ENCODE data around the gene DVL1. TPM values are rescaled to one million over a fixed set of nuclear protein-coding genes. Genes with fewer than 3 reads are reported as not detected.

DVL1 gene
- total and polyA plus RNA-seq, 9 of the 15 experiments (the other 6 are each of a cell fraction or from before 2014, with no cell fraction given): 0.62 to 135 (median 24.3) TPM

DNA sequence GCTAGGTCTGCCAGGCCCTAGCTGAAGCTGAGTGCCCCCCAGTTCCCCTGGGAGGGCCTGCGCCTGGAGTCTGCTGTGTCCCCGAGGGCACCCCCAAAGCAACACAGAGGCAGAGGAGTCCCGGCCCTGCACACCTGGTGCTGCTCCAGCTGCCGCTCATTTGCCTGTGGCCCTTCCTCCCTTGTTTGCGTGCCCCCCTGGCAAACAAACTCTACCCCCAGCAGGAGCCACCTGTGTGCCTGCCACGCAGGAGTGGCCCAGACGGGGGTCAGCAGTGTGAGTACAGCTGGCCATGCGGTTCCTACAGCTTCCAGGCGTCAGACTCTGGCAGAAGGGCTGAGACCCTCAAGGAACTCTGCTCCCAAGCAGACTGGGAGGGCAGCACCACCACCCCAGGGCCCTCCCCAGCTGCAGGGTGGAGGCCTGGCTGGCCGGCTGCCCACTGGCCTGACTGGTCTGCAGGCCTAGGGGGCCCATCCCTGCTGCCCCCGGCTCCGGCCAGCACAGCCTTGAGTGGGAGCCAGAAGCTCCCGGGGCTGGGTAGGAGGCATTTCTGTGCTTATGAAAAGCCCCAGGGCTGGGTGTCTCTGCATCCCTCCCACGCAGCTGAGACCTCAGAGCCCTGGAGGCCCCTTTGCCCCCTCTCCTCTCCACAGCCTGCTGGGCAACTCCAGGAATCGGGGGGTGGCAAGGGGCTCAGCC, 18.7 kb downstream of the DVL1 start:
- peaks cover 6% of the 10 kb centered on the region for H3K9me3 ChIP-seq (replicated peaks; ENCODE audit: control insufficient read depth, insufficient read depth, low read depth, low read length)
- intact Hi-C loops (cut with micrococcal nuclease) (no loop called here), in situ Hi-C loops (cut with MboI) (no loop called here)
- peaks cover 4% of the 10 kb centered on the region for H3K9me1 ChIP-seq (ENCODE audit: control insufficient read depth, insufficient read depth, low read length)
- DNase-seq (ENCODE audit: extremely low read depth in 1 of 4, low spot score in 3 of 4): no peak
- ATAC-seq: no peak
- 51% methylated on average over 14 of the region's 15 CpGs for WGBS (ENCODE audit: insufficient coverage, low coverage, missing lambda C conversion rate)
- no peak for FAIRE-seq
- H3K4me2 ChIP-seq (ENCODE audit: insufficient read depth, low read length): no peak overlapping the region
- peak overlapping the region in 1 of 2 experiments; percentile 55; a peak in 1 of 4 replicates for H3K9ac ChIP-seq (ENCODE audit: insufficient read depth in 1 of 2, low read depth in 2 of 2, low read length in 2 of 2)
- H3K4me3 ChIP-seq: no peak overlapping the region
- H3K79me2 ChIP-seq (ENCODE audit: control insufficient read depth, insufficient read depth, low read length): peaks cover 10% of the 10 kb centered on the region
- H3K27ac ChIP-seq (ENCODE audit: extremely low read depth, low read depth, low read length): no peak overlapping the region
- peaks cover 5 to 94% of the 10 kb centered on the region in 2 experiments; a peak in 4 of 5 replicates for H3K4me1 ChIP-seq (replicated peaks in 1 of 2; ENCODE audit: control insufficient read depth in 2 of 2, insufficient read depth in 2 of 2, low read length in 2 of 2)
- ChIA-PET CTCF (ENCODE audit: low intra/inter-chr PET ratio) (no interaction called here), POLR2A (interaction anchor here (0.5 to 1.5 kb wide), 5 partner anchors 10 to 39 kb away, joined by 3 to 4 read pairs (median 3); no protein-coding TSS in a partner anchor)
- H3K27me3 ChIP-seq (ENCODE audit: control insufficient read depth in 2 of 2, insufficient read depth in 2 of 2, low read length in 2 of 2): no peaks in the 10 kb centered on the region
- BruUV-seq (replicated peaks): no TSS peak
- H4K20me1 ChIP-seq (replicated peaks; ENCODE audit: control insufficient read depth, insufficient read depth, low read length): peaks cover 12% of the 10 kb centered on the region; the same call in 1 of the 2 replicates
- no peak overlapping the region for H2AFZ ChIP-seq (ENCODE audit: low read depth, low read length)
- peaks cover 27% of the 10 kb centered on the region; the same call in 1 of the 3 replicates for H3K36me3 ChIP-seq (ENCODE audit: control insufficient read depth, insufficient read depth, low read length)
- TF ChIP-seq NFIC (IDR thresholded peaks at IDR 0.05) (no peak), RFX5 (IDR thresholded peaks at IDR 0.05; ENCODE audit: low read depth, low read length) (no peak), HNRNPLL (IDR thresholded peaks at IDR 0.05; ENCODE audit: low read depth, low read length, poor library complexity, severe bottlenecking) (no peak), NEUROD1 (IDR thresholded peaks at IDR 0.05; ENCODE audit: borderline replicate concordance, low read depth, low read length, partially characterized antibody) (no peak), JUNB (CRISPR knock-in tag; conservative IDR thresholded peaks at IDR 0.05) (no peak), NFE2L1 (tag; IDR thresholded peaks at IDR 0.05; ENCODE audit: borderline replicate concordance, low read depth) (no peak), PYGO2 (tag; IDR thresholded peaks at IDR 0.05) (no peak), NONO (IDR thresholded peaks at IDR 0.05; ENCODE audit: low read depth in 2 of 2, low read length in 1 of 2) (no peak)
- TF ChIP-seq, protein P1, sequence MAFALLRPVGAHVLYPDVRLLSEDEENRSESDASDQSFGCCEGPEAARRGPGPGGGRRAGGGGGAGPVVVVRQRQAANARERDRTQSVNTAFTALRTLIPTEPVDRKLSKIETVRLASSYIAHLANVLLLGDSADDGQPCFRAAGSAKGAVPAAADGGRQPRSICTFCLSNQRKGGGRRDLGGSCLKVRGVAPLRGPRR (CRISPR knock-in tag; IDR thresholded peaks at IDR 0.05): no peak
- TF ChIP-seq, protein P2, sequence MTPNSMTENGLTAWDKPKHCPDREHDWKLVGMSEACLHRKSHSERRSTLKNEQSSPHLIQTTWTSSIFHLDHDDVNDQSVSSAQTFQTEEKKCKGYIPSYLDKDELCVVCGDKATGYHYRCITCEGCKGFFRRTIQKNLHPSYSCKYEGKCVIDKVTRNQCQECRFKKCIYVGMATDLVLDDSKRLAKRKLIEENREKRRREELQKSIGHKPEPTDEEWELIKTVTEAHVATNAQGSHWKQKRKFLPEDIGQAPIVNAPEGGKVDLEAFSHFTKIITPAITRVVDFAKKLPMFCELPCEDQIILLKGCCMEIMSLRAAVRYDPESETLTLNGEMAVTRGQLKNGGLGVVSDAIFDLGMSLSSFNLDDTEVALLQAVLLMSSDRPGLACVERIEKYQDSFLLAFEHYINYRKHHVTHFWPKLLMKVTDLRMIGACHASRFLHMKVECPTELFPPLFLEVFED (CRISPR knock-in tag; conservative IDR thresholded peaks at IDR 0.05): no peak
- TF ChIP-seq, protein P3, sequence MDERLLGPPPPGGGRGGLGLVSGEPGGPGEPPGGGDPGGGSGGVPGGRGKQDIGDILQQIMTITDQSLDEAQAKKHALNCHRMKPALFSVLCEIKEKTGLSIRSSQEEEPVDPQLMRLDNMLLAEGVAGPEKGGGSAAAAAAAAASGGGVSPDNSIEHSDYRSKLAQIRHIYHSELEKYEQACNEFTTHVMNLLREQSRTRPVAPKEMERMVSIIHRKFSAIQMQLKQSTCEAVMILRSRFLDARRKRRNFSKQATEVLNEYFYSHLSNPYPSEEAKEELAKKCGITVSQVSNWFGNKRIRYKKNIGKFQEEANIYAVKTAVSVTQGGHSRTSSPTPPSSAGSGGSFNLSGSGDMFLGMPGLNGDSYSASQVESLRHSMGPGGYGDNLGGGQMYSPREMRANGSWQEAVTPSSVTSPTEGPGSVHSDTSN (CRISPR knock-in tag; IDR thresholded peaks at IDR 0.05; ENCODE audit: low read depth): no peak
- TF ChIP-seq, protein P3 (tag; conservative IDR thresholded peaks at IDR 0.05; ENCODE audit: low read depth): no peak
